HPDE6-E6E7 (cell line): Measurements from ENCODE around the gene SMIM28.
"Not testable (repeated sequence)": the region's sequence is repeated elsewhere in the genome, so short reads cannot be mapped to it uniquely, and the experiment has no call there.

Experiments
- DNase-seq: peaks from one replicate; pipeline ENCODE4 v3.0.0; 2011; ENCODE audit warnings: missing footprints; ENCODE audit errors: extremely low spot score

The SMIM28 gene

GRCh38 chr6:138377844-138378243 lies at the start of gene SMIM28:
Gene SMIM28 (plus strand): TSS chr6:138377905. CDS start chr6:138378073, 168 bp downstream.
- DNase-seq = no peak

GRCh38 chr6:138328210-138328609 lies 49.5 kb upstream of the SMIM28 start:
- DNase-seq = no peak

- DNase-seq = no peak
These were observed 46.9 kb upstream of the SMIM28 start for GRCh38 chr6:138330763-138331162.

GRCh38 chr6:138331444-138331843 lies 46.3 kb upstream of the SMIM28 start:
- no peak for DNase-seq

- no peak for DNase-seq
These were observed 45.7 kb upstream of the SMIM28 start for GRCh38 chr6:138331984-138332383.

GRCh38 chr6:138334000-138334399 lies 43.7 kb upstream of the SMIM28 start:
- DNase-seq = no peak

- no peak for DNase-seq
These were observed 42.7 kb upstream of the SMIM28 start for GRCh38 chr6:138334963-138335362.

GRCh38 chr6:138336221-138336620 lies 41.5 kb upstream of the SMIM28 start:
- DNase-seq = no peak

- DNase-seq = no peak
These were observed 40.6 kb upstream of the SMIM28 start for GRCh38 chr6:138337076-138337475.

GRCh38 chr6:138339024-138339423 lies 38.7 kb upstream of the SMIM28 start:
- no peak for DNase-seq

GRCh38 chr6:138341176-138341575 lies 36.5 kb upstream of the SMIM28 start:
- no peak for DNase-seq

GRCh38 chr6:138343112-138343511 lies 34.6 kb upstream of the SMIM28 start:
- no peak for DNase-seq

- no peak for DNase-seq
These were observed 32.0 kb upstream of the SMIM28 start for GRCh38 chr6:138345565-138346285.

GRCh38 chr6:138346302-138347195 lies 31.2 kb upstream of the SMIM28 start:
- no peak for DNase-seq

GRCh38 chr6:138347864-138348263 lies 29.8 kb upstream of the SMIM28 start:
- no peak for DNase-seq

- DNase-seq = no peak
These were observed 27.8 kb upstream of the SMIM28 start for GRCh38 chr6:138349891-138350290.

GRCh38 chr6:138357928-138358327 lies 19.8 kb upstream of the SMIM28 start:
- no peak for DNase-seq

- not testable (repeated sequence) for DNase-seq
These were observed 9.0 kb upstream of the SMIM28 start for GRCh38 chr6:138368684-138369083.

- DNase-seq = no peak
These were observed 6.9 kb upstream of the SMIM28 start for GRCh38 chr6:138370631-138371451.

- no peak for DNase-seq
These were observed 6.3 kb upstream of the SMIM28 start for GRCh38 chr6:138371452-138371711.

GRCh38 chr6:138371720-138372119 lies 6.0 kb upstream of the SMIM28 start:
- peak; percentile 29 for DNase-seq

- DNase-seq = no peak
These were observed 4.8 kb upstream of the SMIM28 start for GRCh38 chr6:138372711-138373463.
